MM.1S (cell line): Measurements from ENCODE around the gene ACOXL.
"Not testable (repeated sequence)": the region's sequence is repeated elsewhere in the genome, so short reads cannot be mapped to it uniquely, and the experiment has no call there.

Source experiments
- DNase-seq: peaks from one replicate; pipeline ENCODE4 v3.0.0-alpha.2; 2015
- H2AFZ ChIP-seq: fragments of 300-600 bp; sonication (generic); 2 replicates; pipeline ENCODE4 v1.6.0; 2016; ENCODE audit warnings: antibody characterized with exemption, low read length
- H3F3A ChIP-seq: fragments of 300-600 bp; sonication (generic); 2 replicates; pipeline ENCODE4 v1.6.1; 2016; ENCODE audit warnings: mild to moderate bottlenecking, antibody characterized with exemption, low read length, moderate library complexity, mixed read lengths; ENCODE audit not compliant: insufficient read depth
- H3K27ac ChIP-seq: fragments of 300-600 bp; sonication (generic); 2 replicates; pipeline ENCODE4 v1.5.1; 2016; ENCODE audit warnings: mild to moderate bottlenecking, low read length
- H3K27me3 ChIP-seq: fragments of 300-600 bp; sonication (generic); replicated peaks from 2 replicates; pipeline ENCODE4 v1.6.0; 2016; ENCODE audit warnings: low read length; ENCODE audit not compliant: insufficient read depth
- H3K36me3 ChIP-seq: fragments of 300-600 bp; sonication (generic); replicated peaks from 2 replicates; pipeline ENCODE4 v1.6.1; 2016; ENCODE audit warnings: mild to moderate bottlenecking, low read length, mixed read lengths; ENCODE audit not compliant: insufficient read depth
- H3K4me1 ChIP-seq: fragments of 300-600 bp; sonication (generic); 2 replicates; pipeline ENCODE4 v1.6.1; 2016; ENCODE audit warnings: low read length, mixed read lengths
- H3K4me2 ChIP-seq: fragments of 300-600 bp; sonication (generic); 2 replicates; pipeline ENCODE4 v1.6.0; 2016; ENCODE audit warnings: low read depth, low read length
- H3K4me3 ChIP-seq: fragments of 300-600 bp; sonication (generic); 2 replicates; pipeline ENCODE4 v1.5.1; 2016; ENCODE audit warnings: low read length, mixed read lengths
- H3K79me2 ChIP-seq: fragments of 300-600 bp; sonication (generic); 2 replicates; pipeline ENCODE4 v1.6.1; 2016; ENCODE audit warnings: mixed run types, low read length, mixed read lengths
- H3K9ac ChIP-seq: fragments of 300-600 bp; sonication (generic); 2 replicates; pipeline ENCODE4 v1.6.1; 2016; ENCODE audit warnings: low read length, mixed read lengths
- H3K9me2 ChIP-seq: fragments of 300-600 bp; sonication (generic); replicated peaks from 2 replicates; pipeline ENCODE4 v1.6.1; 2016; ENCODE audit warnings: mild to moderate bottlenecking, low read length, mixed read lengths; ENCODE audit not compliant: insufficient read depth
- H3K9me3 ChIP-seq: fragments of 300-600 bp; sonication (generic); replicated peaks from 2 replicates; pipeline ENCODE4 v1.6.1; 2016; ENCODE audit warnings: mild to moderate bottlenecking, low read length, mixed read lengths; ENCODE audit not compliant: insufficient read depth
- H4K20me1 ChIP-seq: fragments of 300-600 bp; sonication (generic); 2 replicates; pipeline ENCODE4 v1.6.1; 2016; ENCODE audit warnings: mild to moderate bottlenecking, low read length, moderate library complexity, mixed read lengths; ENCODE audit not compliant: insufficient read depth
- EZH2 ChIP-seq: fragments of 300-600 bp; sonication (generic); optimal IDR thresholded peaks from 2 replicates; pipeline ENCODE3; 2017; ENCODE audit warnings: low read depth, mild to moderate bottlenecking, antibody characterized with exemption, low read length, mixed read lengths
- EZH2phosphoT487 ChIP-seq: fragments of 300-600 bp; sonication (generic); IDR thresholded peaks from 2 replicates; pipeline ENCODE4 v1.6.1; 2018; ENCODE audit warnings: antibody characterized with exemption, low read length
- TF ChIP-seq, protein P1 (sequence below): fragments of 300-600 bp; sonication (generic); IDR thresholded peaks from 2 replicates; pipeline ENCODE4 v1.5.1; 2016; ENCODE audit warnings: antibody characterized with exemption, low read length, mixed read lengths

ACOXL gene

DNA sequence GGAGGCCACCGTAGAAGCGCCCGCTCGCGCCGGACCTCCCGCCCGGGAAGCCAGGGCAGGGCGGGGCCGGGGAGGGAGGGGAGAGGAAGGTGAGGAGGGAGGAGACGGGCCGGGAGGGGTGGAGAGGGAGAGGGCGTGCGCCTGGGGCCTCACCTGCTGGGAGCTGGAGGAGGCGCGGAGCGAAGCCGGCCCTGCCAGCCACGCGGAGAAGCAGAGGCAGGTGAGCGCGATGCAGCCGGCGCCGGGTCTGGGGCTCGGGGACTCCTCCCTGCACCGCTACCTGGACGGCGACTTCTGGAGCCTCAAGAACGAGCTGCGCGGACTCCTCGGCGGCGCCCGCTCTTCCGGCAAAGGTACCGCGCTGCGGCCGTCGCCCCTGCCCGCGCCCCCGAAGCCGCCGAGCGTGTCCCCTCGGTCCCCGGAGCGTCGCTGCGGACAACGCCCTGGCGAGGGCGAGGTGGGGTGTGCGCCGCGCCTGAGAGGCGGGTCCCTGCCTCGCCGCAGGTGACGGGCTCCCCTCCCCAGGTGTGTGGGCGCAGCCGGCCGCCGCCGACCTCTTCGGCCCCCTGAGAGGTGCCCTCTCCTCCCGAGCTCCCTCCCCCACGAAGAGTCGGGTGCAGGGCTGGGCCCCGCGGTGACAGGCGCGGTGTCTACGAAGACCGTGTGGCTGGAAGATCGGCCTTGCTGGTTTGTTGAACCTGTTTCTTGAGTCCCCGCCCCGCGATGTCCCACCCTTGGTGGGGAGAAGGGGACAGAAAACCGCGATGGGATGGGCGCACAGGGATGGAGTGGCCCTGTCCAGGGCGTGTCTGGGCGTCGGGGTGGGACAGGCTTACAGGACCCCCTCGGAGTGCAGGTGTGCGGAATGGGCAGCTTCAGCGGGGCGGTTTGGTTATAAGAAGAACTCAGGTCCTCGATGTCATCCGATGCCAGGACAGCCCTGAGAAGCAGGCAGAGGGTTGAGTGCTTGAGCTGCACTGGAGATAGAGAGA lies at the start of gene ACOXL:
TSS of gene ACOXL (plus strand) at position 152 of the 992 bp plus-strand sequence. CDS start 35,817 bp downstream, outside the sequence.
- Histone ChIP-seq H3K27me3 (no peaks in the 10 kb centered on the region; the same call in 1 of the 2 replicates), H4K20me1 (no peaks in the 10 kb centered on the region), H3K27ac (peak within 1 kb of the TSS; percentile 40; the same call in 1 of the 2 replicates), H2AFZ (peak within 1 kb of the TSS; percentile 61), H3K79me2 (peaks cover 43% of the 10 kb centered on the region), H3K9ac (peak within 1 kb of the TSS; percentile 65), H3K9me2 (no peaks in the 10 kb centered on the region), H3K9me3 (no peaks in the 10 kb centered on the region), H3K4me3 (peak within 1 kb of the TSS; percentile 72), H3K4me2 (peak within 1 kb of the TSS; percentile 80), H3K36me3 (no peaks in the 10 kb centered on the region), H3K4me1 (0 out of 2 replicates have a peak, but pooled peaks cover 2% of the 10 kb centered on the region), H3F3A (no peaks in the 10 kb centered on the region)
- no peak for TF ChIP-seq EZH2phosphoT487
- TF ChIP-seq, protein P1, sequence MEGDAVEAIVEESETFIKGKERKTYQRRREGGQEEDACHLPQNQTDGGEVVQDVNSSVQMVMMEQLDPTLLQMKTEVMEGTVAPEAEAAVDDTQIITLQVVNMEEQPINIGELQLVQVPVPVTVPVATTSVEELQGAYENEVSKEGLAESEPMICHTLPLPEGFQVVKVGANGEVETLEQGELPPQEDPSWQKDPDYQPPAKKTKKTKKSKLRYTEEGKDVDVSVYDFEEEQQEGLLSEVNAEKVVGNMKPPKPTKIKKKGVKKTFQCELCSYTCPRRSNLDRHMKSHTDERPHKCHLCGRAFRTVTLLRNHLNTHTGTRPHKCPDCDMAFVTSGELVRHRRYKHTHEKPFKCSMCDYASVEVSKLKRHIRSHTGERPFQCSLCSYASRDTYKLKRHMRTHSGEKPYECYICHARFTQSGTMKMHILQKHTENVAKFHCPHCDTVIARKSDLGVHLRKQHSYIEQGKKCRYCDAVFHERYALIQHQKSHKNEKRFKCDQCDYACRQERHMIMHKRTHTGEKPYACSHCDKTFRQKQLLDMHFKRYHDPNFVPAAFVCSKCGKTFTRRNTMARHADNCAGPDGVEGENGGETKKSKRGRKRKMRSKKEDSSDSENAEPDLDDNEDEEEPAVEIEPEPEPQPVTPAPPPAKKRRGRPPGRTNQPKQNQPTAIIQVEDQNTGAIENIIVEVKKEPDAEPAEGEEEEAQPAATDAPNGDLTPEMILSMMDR: no peak
- no peak for TF ChIP-seq EZH2
- peak; percentile 72 for DNase-seq

DNA sequence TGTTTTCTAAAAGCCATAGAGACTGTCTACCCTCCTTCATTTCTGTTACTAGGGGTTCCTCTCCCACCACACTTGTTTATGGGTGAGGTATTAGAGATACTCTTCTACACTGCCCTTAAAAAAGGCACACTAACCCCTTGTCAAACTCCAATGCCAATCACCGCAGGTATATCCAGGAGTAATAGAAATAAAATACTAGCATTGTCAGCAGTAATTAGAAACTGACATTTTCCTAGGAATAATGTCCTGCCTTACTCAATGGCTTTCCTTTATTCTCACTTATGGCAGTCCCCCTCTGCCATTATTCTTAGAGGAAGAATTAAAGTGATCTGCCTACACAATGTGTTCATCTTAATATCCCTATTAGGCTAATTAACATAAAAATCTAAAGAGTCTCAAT lies 49.5 kb upstream of the ACOXL start:
- Histone ChIP-seq H3K4me2 (no peak overlapping the region), H3K27ac (no peak overlapping the region), H4K20me1 (no peaks in the 10 kb centered on the region), H3K9ac (no peak overlapping the region), H3K79me2 (peaks cover under 1% of the 10 kb centered on the region), H3K9me3 (no peaks in the 10 kb centered on the region), H3K36me3 (no peaks in the 10 kb centered on the region), H2AFZ (no peak overlapping the region), H3K9me2 (no peaks in the 10 kb centered on the region), H3K27me3 (no peaks in the 10 kb centered on the region), H3K4me1 (no peaks in the 10 kb centered on the region), H3K4me3 (no peak overlapping the region), H3F3A (peaks cover 15% of the 10 kb centered on the region)
- no peak for TF ChIP-seq EZH2
- TF ChIP-seq, protein P1: no peak
- TF ChIP-seq EZH2phosphoT487: no peak
- DNase-seq: peak; percentile 4

- not testable (repeated sequence) for H3F3A ChIP-seq, H3K4me2 ChIP-seq, H4K20me1 ChIP-seq, DNase-seq, H3K4me1 ChIP-seq, H3K27me3 ChIP-seq, H2AFZ ChIP-seq, H3K36me3 ChIP-seq, H3K9me3 ChIP-seq, H3K9me2 ChIP-seq, H3K27ac ChIP-seq, H3K4me3 ChIP-seq, H3K79me2 ChIP-seq, H3K9ac ChIP-seq
These were observed 44.4 kb upstream of the ACOXL start for GRCh38 chr2:110687775-110688484.
